ENCODE measurements around the gene LIF.
A peak's percentile ranks its signal among the peaks of the same experiment; 100 is the strongest.

The LIF gene

DNA sequence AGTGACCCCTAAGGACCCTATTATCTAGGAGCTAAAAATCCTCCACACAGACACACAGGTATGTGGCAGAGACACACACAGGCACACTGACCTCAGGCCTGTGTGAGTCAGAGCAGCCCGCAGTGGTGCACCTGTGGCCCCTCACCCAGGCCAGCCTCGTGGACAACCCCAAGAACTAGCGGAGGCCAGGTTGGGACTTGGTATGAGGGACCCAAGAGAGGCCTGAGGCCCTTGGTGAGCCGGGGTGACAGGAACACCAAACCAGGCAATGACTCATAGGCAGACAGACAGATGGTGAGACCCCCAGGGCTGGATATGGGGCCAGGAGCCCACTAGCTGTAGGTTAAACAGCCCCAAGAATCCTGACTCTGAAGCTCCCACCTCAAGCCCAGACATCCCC, 36.8 kb upstream of the LIF start:
- DNase-seq = no peak

DNA sequence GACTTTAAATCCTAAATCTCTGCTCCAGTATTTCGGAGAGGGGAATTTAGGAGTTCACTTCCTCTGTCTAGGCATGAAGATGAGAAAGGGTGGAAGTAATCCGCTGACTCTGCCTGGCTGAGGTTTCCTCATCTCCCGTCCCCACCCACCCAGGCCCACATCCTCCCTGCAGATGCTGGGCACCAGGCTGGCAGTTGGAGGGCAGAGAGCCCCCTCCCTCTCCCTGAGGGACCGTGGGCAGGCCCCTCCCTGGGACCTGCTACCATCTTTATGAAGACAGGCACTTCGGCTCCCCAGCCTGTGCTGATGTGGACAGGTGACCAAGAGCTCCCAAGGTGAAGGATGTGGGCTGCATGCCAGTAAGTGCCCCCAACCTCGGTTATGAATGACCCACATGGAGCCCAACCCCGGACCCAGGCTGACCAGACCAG, 36.1 kb upstream of the LIF start:
- no peak for DNase-seq

DNA sequence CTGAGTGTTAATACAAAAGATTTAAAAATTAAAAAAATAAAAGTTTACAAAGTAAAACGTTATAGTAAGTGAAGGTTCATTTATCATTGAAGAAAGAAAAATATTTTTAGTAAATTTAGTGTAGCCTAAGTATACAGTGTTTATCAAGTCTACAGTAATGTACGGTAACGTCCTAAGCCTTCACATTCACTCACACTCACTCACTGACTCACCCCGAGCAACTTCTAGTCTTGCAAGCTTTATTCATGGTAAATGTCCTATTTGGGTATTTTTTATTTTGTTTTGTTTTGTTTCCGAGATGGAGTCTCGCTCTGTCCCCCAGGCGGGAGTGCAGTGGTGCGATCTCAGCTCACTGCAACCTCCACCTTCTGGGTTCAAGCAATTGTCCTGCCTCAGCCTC, 33.9 kb upstream of the LIF start:
- DNase-seq = no peak

DNA sequence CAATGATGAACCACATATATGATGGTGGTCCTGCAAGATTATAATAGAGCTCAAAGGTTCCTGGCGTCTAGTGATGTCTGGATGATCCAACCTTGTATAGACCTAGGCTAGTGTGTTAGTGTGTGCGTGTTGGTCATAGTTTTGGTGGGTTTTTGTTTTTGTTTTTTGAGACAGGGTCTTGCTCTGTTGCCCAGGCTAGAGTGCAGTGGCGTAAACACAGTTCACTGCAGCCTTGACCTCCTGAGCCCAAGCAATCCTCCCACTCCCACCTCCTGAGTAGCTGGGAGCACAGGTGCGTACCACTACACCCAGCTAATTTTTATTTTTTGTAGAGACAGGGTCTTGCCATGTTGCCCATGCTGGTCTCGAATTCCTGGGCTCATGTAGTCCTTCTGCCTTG, 33.4 kb upstream of the LIF start:
- DNase-seq = no peak

DNA sequence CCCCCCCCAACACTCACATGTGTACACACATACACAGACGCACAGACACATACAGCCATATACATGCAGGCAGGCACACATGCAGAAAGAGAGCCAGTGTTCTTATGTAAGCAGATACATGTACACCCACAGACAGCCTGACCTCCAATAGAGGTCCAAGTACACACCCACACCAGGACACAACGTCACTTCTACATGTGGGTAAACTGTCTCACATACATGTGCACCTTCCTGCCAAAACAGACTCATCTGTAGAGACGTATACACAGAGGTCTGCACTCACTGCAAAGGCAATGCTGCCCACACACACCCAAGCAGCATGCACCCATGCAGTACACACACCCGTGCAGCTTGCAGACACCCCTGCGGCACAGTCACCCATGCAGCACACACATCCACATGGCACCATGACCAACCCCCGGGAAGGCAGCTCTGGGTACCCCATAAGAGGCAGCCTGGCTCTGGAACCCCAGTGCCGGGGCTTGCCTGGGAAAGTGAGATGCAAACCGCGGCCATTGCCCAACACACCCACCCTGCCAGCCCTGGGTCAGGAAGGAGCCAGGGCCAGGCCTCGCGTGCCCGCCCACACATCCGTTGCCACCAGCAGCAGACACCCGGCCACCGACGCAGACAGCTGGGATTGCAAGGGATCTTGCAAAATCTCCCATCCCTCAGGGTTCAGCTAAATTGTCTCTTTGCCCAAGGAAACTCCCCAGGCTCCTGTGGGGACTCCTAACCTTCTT, 32.7 kb upstream of the LIF start:
- no peak for DNase-seq

DNA sequence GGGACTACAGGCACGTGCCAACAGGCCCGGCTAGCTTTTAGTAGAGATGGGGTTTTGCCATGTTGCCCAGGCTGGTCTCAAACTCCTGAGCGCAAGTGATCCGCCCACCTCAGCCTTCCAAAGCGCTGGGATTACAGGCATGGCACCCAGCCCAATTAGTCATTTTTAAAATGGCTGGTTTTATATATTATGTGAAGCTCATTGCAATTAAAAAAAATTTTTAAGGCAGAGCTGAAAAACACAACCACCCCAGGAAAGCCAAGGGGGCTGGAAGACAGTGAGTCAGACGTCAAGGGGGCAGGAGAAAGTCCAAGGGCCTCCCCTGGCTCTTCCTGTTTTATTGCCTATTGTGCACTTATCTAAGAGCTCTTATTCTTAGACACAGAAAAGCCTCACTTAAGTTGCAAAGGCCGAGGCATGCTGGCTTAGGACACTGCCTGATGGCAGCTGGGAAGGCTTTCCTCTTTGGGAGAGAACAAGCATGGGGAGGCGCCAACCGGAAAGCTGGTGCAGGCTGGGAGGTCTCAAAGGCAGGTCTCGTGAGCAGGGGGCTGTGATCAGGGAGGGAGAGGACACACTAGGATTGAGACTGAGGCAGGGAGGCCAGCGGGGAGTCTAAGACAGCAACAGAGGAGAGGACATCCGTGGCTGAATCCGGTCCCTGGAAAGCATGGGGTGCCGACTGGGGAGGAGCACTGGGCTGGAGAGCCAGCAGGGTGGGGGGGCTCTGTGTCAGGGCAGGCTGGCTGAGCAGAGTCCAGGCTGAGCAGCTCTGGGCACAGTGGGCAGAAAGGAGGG, 31.2 kb upstream of the LIF start:
- DNase-seq = no peak

DNA sequence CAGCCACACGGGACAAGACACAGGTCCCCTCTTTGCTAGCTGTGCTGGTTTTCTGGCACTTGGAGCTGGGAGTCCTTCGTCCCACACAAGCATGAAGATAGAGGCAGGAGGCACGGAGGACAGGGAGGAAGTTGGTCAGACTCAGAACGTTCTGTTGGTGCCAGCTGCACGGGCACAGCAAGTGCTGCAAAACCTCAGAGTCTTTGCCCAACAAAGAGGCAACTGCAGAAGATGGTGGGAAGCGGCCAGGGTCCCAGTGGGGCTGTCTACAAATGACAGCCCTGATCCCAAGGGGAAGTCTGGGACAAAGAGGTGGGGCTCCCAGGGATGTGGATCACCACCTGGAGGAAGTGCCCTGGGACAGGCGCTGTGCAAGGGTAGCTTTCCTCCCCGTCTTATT, 29.5 kb upstream of the LIF start:
- no peak for DNase-seq

DNA sequence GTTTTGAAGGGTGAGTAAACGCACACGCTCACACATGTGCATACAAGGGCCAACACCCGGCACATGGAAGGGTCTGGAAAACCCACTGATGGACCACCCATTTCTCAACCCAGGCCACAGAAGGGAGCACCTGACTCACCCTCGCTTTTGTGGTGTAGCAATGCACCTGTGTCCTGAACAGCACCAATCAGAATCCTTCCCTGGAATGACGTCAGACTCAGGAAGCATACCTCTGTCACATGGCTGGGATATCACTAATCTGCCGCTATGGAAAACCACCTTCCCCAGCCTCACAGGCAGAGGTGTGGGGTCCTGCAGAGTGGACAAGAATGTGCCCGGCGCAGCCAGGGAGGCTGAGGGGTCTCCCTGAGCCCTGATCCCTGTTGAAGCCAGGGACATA, 29.1 kb upstream of the LIF start:
- peak; percentile 60 for DNase-seq

DNA sequence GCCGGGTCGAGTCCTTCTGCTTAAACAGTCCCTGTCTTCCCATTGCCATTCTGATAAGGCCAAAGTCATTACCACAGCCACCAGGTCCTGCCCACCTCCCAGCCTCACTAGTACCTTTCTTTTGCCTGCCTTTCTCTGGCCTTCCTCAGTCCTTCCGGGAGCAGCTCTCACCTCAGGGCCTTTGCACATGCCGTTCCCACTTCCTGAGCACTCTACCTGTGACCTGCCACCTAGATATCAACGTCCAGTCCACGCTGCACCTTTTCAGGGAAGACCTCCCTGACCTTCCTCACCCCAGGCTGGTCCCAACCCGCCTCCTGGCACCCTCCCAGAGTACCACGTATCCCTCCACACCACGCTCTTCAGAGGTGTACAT, 27.9 kb upstream of the LIF start:
- DNase-seq = no peak

DNA sequence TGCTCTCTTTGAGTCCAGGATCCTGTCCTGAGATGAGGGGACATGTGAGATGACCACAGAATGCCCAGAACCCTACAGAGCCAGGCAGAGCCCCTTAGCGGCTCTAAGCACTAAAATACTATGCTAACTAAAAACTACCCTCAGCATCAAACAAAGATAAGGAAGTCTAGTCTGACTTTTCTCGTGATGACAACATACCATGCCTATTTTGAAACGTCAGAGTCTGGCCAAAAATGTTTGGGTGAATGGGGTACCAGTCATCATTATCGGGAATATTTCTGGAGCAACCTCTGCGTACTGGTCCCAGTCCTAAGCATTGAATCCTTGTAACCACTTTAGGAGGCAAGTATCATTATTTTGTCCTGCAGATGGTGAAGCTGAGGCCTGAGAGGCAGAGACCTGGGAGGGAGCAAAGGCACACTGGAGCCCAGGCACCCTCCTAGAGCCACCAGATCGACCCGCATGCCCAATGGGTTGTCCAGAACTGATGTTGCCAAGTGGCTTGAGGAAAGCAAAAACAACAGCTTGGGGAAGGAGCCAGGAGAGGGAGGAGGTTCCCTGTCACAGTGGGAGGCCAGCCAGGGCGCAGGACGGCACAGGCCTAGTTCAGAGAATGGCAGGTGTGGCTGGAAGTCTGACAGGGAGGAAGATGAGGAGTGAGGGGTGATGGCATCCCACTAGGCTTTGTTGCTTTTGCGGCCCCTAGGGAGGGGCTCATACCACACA, 27.3 kb upstream of the LIF start:
- DNase-seq = no peak

DNA sequence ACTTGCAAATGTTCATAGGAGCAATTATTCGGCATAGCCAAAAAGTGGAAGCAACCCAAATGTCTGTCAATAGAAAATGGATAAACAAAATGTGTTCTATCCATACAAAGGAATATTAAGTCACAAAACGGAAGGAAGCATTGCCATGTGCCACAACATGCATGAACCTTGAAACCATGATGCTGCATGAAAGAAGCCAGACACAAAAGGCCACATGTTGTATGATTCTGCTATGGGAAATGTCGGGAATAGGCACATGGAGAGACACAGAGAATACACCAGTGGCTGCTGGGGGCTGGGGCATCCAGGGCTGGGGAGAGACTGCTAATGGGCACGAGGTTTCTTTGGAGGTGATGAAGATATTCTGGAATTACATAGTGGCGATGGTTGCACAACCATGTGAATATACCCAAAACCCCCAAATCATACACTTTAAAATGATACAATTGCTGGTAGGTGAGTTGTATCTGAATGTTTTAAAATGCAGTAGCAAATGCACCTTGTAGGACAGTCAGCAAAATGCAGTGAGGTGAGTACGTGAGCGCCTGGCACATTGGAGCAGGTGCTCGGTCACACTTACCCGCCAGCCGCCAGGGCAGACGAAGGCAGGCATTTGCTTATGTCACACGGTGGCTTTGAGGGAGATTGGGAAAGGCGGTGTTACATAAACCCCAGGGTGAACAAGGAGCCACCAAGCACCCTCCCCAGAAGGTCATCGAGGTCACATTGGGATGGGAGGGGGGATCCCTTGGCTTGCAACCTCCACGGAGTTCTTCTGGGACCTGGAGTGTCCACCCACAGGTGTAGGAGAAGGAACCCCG, 26.4 kb upstream of the LIF start:
- DNase-seq = no peak

DNA sequence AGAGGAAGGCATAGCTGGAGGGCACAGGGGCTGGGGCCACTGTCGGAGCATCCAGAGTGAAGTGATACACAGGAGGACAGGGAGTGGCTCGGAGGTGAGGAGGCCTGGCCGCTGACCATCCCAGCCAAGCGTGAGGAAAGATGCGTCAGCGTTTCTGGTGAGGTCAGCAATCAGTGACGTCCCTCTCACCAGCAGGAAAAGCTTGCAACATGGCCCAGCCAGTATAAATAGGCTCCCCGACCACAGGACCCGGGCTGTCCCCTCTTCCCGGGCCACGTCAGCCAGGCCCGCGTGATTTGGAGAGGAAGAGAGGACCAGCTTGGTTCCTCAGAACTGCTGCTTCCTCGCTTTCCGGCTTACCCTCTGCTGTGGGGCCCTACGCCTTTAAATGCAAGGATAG, 24.3 kb upstream of the LIF start:
- peak; percentile 40 for DNase-seq

DNA sequence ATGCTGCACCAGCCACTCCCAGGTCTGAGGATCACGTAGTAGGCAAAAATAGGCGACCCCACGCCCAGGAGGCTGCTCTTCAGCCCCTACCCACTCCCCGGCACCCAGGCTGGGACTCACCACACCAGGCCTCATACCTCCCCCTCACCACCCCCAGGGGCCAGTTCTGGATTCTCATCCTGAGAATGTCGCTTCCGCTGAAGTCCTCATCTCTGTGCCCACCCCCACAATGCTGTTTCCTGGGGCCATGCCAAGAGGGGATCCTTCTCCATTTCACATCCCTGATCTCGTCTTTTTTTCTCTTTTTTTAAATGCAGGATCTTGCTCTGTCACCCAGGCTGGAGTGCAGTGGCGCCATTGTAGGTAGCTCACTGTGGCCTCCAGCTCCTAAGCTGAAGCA, 21.8 kb upstream of the LIF start:
- DNase-seq = no peak

DNA sequence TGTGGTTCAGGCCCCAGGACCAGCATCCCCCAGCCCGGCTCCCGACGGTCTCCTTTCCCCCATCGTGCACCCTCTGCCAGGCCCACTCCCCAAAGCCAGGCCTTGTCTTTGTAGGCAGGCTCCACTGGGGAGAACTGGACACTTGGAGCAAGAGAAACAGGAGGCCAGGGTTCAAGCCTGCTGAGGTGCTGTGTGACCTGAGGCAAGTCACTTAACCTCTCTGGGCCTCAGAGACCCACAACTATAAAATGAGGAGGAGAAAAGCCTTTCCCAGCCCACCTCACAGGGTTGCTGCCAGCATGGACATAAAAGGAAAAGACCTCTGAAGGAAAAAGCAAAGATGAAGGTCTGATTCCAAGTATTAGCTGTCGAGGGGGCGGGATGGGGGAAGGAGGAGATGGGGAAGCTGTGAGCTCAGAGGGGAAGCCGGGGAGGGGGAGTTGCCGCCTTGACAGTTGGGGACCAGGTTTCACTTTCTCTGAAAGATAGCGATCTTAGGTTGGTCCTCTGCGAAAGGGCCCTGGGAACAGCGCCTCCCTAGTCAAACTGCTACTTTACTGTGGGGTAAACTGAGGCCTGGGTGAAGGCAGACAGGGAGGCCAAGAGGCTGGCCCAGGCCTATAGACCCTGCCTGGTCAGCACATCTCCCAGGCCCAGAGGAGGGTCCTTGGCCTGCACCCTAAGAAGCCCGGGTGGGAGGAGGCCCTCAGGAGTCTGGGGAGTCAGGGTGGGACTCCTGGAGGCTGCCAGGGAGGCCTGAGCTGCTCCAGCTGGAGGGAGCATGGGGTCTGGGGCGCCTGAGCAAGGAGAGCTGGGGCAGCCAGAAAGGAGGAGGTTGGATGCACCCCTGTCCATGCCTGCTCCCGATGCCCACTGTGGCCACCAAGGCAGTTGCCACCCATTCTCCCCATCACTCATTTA, 21.1 kb upstream of the LIF start:
- DNase-seq = peak; percentile 73

DNA sequence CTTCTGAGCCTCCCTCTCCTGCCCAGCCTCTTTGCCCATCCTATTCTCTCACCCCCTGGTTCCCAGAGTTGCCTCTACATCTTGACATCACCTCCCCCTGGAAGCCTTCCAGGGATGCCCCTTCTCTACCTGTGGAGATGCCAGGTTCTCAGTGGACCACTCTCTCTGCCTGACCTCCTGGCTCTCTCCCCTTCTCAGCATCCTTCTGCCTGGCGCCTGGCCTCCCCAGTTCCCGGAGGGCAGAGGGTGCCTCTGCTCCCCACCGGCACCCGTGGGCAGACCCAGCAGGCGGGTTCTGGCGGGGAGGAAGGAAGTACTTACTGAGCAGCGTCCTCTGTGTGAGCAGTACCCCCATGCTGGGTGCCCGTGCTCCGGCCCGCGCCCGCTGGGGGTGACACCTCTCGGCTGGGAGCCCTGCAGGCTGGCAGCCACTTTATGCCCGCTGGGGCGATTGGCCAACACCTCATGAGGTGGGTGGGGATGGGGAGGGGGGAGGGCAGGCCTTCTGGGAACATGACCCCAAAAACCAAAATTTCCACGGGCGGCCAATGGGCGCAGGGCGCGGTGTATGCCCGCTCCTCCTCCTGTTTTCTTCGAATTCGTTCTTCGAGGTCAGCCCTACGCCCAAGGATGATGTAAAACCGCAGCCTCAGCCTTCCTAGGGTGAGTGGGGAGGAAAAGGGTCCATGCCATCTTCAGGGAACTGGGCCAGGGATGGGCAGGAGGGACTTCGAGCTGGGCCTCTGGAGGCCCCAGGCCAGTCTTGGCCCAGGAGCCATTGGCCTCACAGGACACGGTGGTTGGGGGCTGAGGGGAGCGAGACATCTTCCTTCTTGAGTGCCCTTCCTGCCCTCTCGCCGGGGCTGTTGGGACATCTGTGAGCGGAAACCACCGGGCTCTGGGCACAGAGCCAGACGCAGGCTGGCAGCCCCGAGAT, 20.2 kb upstream of the LIF start, which contains the start of gene OSM:
OSM (minus strand) TSS at position 407 of the 937 bp plus-strand sequence; CDS start at position 355, 52 bp downstream.
- peak; percentile 85 for DNase-seq

DNA sequence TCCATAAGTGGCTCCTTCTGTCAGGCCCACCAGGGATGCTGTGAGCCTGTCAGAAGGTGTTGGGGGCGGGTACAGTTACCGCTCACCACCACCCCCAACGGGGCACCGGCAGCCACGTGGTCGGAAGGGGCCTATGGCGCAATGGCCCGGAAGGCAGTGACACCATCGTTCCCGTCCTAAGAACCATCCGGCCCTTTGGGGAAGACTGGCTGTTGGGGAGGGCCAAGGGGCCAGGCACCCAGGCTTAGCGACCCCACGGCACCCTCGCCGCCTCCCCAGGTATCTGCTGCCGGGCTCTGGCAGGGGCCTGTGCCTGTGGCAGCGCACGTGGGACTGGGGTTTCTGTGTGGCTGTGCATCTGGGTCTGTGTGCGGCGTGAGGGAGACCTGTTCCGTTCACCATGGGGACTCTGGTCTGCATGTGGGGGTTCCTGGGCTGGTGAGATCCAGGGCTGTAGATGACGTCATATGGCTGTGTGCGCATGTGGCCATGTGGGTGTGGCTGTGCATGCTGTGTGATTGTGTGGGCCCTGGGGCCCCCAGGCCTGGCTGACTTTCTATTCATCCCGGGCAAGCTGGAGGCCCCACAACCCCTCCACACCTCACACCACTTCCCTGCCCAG, 19.4 kb upstream of the LIF start:
- peak; percentile 89 for DNase-seq

DNA sequence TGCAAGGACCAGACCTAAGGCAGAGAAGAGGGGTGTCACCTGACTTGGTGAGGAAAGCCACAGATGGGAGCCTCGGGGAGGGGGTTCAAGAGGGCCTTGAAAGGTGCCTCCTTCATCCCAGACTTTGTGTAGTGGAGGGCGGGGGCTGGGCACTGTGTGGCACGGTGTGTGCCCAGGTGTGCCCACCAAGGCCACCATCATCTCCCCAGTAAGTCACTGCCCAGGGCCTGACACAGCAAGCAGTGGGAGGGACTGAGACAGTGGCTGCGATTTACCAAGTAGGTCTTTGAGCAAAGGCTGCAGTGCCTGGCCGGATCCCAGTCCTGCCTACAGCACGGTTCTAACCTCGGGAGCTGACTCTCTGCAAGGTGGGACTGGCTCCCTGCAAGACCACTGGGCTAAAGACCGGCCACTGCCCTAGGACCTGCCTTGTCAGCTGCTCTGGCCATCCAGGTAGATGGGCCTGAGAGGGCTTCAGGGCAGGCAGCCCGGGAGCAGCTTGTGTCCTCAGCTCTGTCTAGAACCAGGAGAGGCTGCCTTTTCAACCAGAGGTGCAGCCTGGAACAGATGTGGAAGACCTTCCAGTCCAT, 18.7 kb upstream of the LIF start:
- no peak for DNase-seq

DNA sequence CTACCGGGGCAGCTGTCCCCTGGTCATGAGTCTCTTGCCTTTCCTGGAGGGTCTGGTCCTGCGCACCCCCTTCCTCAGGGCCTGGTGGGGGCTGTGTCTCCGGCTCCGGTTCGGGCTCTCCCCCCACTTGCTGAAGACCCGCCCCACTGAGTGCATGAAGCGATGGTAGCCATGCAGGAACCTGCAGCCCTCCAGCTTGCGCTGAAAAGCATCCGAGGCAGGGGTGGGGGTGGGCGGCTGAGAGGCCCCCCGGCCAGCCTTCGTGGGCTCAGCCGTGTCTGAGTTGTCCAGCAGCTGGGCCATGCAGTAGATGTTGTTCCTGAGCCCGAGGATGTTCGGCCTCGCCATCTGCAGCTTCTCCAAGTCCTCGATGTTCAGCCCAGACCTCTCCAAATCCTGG, 17.3 kb upstream of the LIF start:
- DNase-seq = no peak

DNA sequence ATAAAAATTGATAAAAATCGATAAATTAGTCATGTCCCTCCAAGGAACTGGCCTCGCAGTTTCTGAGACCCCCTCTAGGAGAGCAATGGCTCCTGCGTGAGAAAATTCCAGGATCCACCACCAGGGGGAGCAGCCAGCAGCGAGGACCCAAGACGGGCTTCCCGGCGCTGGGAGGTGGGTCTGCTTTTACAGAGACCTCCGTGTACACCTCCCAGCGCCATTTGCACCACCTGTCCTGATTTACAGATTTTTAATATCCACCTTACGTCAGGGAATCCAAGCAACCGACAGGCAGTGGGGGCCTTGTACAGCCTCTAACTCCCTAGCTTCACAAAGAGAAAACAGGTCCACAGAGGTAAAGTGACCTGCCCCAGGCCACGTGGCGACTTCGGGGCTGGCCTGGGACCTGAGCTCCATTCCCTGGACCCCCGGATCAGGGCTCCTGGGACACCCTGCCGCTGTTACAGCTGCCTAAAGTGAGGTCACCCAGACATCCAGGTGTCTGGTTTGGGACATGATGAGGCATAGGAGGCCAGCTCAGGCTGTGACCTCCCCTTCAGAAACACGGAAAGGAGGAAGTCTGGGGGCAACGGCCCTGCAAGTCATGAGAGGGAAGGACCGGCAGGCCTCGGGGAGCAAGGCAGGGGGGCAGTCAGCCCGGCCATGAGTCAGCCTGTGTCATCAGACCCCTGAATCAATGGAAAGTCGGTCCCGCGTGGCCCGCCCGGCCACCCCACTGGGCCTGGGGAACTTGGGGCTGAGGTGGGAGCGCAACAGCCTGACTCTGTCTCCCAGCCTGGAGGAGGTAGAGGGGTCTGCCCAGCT, 16.6 kb upstream of the LIF start:
- peak; percentile 79 for DNase-seq
